SJSA1 (cell line): ENCODE data around the gene PRAMEF10. TPM values are rescaled to one million over a fixed set of nuclear protein-coding genes. Genes with fewer than 3 reads are reported as not detected.
"Not testable (repeated sequence)": the region's sequence is repeated elsewhere in the genome, so short reads cannot be mapped to it uniquely, and the experiment has no call there.

ENCODE experiments used
- DNase-seq, 2 experiments: peaks; one replicate each; pipeline ENCODE4 v3.0.0-alpha.2; 2015 to 2020; ENCODE audit warnings: low spot score in 2 of 2, low read depth in 1 of 2
- H3K27ac ChIP-seq: fragments of 250-450 bp; sonication (Bioruptor Pico); 2 replicates; pipeline ENCODE4 v1.5.1; 2020; ENCODE audit warnings: mild to moderate bottlenecking, moderate library complexity
- H3K27me3 ChIP-seq: fragments of 250-450 bp; sonication (Bioruptor Pico); replicated peaks from 2 replicates; pipeline ENCODE4 v1.5.1; 2020; ENCODE audit warnings: mild to moderate bottlenecking, moderate library complexity
- H3K36me3 ChIP-seq: fragments of 250-450 bp; sonication (Bioruptor Pico); 2 replicates; pipeline ENCODE4 v1.5.1; 2020; ENCODE audit warnings: mild to moderate bottlenecking
- H3K4me1 ChIP-seq: fragments of 250-450 bp; sonication (Bioruptor Pico); replicated peaks from 2 replicates; pipeline ENCODE4 v1.6.1; 2021; ENCODE audit warnings: mild to moderate bottlenecking
- H3K4me3 ChIP-seq: fragments of 250-450 bp; sonication (Bioruptor Pico); 2 replicates; pipeline ENCODE4 v1.5.1; 2020; ENCODE audit warnings: mild to moderate bottlenecking
- H3K9me3 ChIP-seq: fragments of 250-450 bp; sonication (Bioruptor Pico); replicated peaks from 2 replicates; pipeline ENCODE4 v1.5.1; 2020; ENCODE audit warnings: mild to moderate bottlenecking
- total RNA-seq: library from RNA; depleted of rRNA; stranded (reverse); fragments of >200 nt; shearing (Covaris generic); gene quantifications from 2 replicates; pipeline ENCODE4 v1.2.3, GENCODE V29; 2014; rRNA removed

PRAMEF10 gene
- total RNA-seq: not detected in 2 replicates

- H3K36me3 ChIP-seq, H3K27ac ChIP-seq, DNase-seq, H3K4me1 ChIP-seq, H3K9me3 ChIP-seq, H3K4me3 ChIP-seq, H3K27me3 ChIP-seq: not testable (repeated sequence)
Measured at GRCh38 chr1:12898170-12898569, at the start of gene PRAMEF10. Gene PRAMEF10, minus strand, starts transcription at chr1:12898270. Its CDS starts 2,423 bp downstream, at chr1:12895847.

GRCh38 chr1:12947480-12947879 is 49.4 kb upstream of the PRAMEF10 start, which contains the start of gene PRAMEF6:
Gene PRAMEF6, minus strand, starts transcription at chr1:12947580. Its CDS starts 5,062 bp downstream, at chr1:12942518.
- not testable (repeated sequence) for H3K4me1 ChIP-seq, H3K27ac ChIP-seq, DNase-seq, H3K36me3 ChIP-seq, H3K27me3 ChIP-seq, H3K4me3 ChIP-seq, H3K9me3 ChIP-seq

- H3K27ac ChIP-seq, H3K4me1 ChIP-seq, H3K9me3 ChIP-seq, H3K4me3 ChIP-seq, H3K27me3 ChIP-seq, DNase-seq, H3K36me3 ChIP-seq: not testable (repeated sequence)
Measured at GRCh38 chr1:12924368-12924767, 26.3 kb upstream of the PRAMEF10 start.

GRCh38 chr1:12921749-12922148 is 23.7 kb upstream of the PRAMEF10 start:
- not testable (repeated sequence) for H3K36me3 ChIP-seq, DNase-seq, H3K4me3 ChIP-seq, H3K9me3 ChIP-seq, H3K4me1 ChIP-seq, H3K27ac ChIP-seq, H3K27me3 ChIP-seq

- not testable (repeated sequence) for H3K27me3 ChIP-seq, H3K4me1 ChIP-seq, H3K4me3 ChIP-seq, H3K36me3 ChIP-seq, H3K27ac ChIP-seq, DNase-seq, H3K9me3 ChIP-seq
Measured at GRCh38 chr1:12916310-12916709, 18.2 kb upstream of the PRAMEF10 start, which contains the start of gene PRAMEF7. Gene PRAMEF7, plus strand, starts transcription at chr1:12916610. Its CDS starts 1,083 bp downstream, at chr1:12917693.

- DNase-seq: not testable (repeated sequence)
Measured at GRCh38 chr1:12903793-12904572, 5.9 kb upstream of the PRAMEF10 start.

GRCh38 chr1:12899186-12899585 is 1.1 kb upstream of the PRAMEF10 start:
- H3K36me3 ChIP-seq, H3K27ac ChIP-seq, H3K9me3 ChIP-seq, H3K4me3 ChIP-seq, H3K4me1 ChIP-seq, H3K27me3 ChIP-seq, DNase-seq: not testable (repeated sequence)

More at GRCh38 chr1:12903793-12904572, 5.9 kb upstream of the PRAMEF10 start:
- H3K9me3 ChIP-seq, H3K27ac ChIP-seq, H3K4me1 ChIP-seq, H3K4me3 ChIP-seq, H3K27me3 ChIP-seq, H3K36me3 ChIP-seq: not testable (repeated sequence)

- H3K4me3 ChIP-seq, H3K36me3 ChIP-seq, H3K4me1 ChIP-seq, H3K27me3 ChIP-seq, H3K27ac ChIP-seq, H3K9me3 ChIP-seq, DNase-seq: not testable (repeated sequence)
Measured at GRCh38 chr1:12886101-12886500, 12.0 kb downstream of the PRAMEF10 start, which contains the start of gene PRAMEF4. Gene PRAMEF4, minus strand, starts transcription at chr1:12886201. Its CDS starts 2,807 bp downstream, at chr1:12883394.

GRCh38 chr1:12878453-12878852 is 19.6 kb downstream of the PRAMEF10 start:
- not testable (repeated sequence) for H3K4me1 ChIP-seq, H3K9me3 ChIP-seq, H3K27me3 ChIP-seq, DNase-seq, H3K27ac ChIP-seq, H3K36me3 ChIP-seq, H3K4me3 ChIP-seq

GRCh38 chr1:12863131-12863880 is 34.8 kb downstream of the PRAMEF10 start:
- H3K27me3 ChIP-seq, H3K27ac ChIP-seq, H3K36me3 ChIP-seq, H3K4me3 ChIP-seq, DNase-seq, H3K4me1 ChIP-seq, H3K9me3 ChIP-seq: not testable (repeated sequence)

- not testable (repeated sequence) for H3K4me1 ChIP-seq, H3K27ac ChIP-seq, H3K9me3 ChIP-seq, H3K27me3 ChIP-seq, H3K4me3 ChIP-seq, H3K36me3 ChIP-seq, DNase-seq
Measured at GRCh38 chr1:12856786-12857185, 41.3 kb downstream of the PRAMEF10 start, which contains the start of gene PRAMEF2. Gene PRAMEF2, plus strand, starts transcription at chr1:12857086. Its CDS starts 1,924 bp downstream, at chr1:12859010.

GRCh38 chr1:12851779-12852178 is 46.3 kb downstream of the PRAMEF10 start:
- no peaks in the 10 kb centered on the region for H3K9me3 ChIP-seq
- no peak overlapping the region for H3K4me3 ChIP-seq
- no peaks in the 10 kb centered on the region for H3K27me3 ChIP-seq
- no peaks in the 10 kb centered on the region for H3K4me1 ChIP-seq
- H3K27ac ChIP-seq: 0 out of 2 replicates have a peak overlapping the region, but pooled peaks have one; percentile 9
- H3K36me3 ChIP-seq: no peaks in the 10 kb centered on the region
- DNase-seq: peak; percentile 19 to 44

- H3K4me1 ChIP-seq, DNase-seq, H3K27me3 ChIP-seq, H3K27ac ChIP-seq, H3K36me3 ChIP-seq, H3K4me3 ChIP-seq, H3K9me3 ChIP-seq: not testable (repeated sequence)
Measured at GRCh38 chr1:12848620-12849019, 49.5 kb downstream of the PRAMEF10 start, which contains the start of gene HNRNPCL1. Gene HNRNPCL1, minus strand, starts transcription at chr1:12848720. Its CDS starts 431 bp downstream, at chr1:12848289.
